SU-DHL-6 (cell line): ENCODE measurements around the gene CHD6.

Experiments
- H2AFZ ChIP-seq: fragments of 200-600 bp; sonication (generic); 2 replicates; pipeline ENCODE4 v1.6.1; 2014; ENCODE audit warnings: low read depth, mild to moderate bottlenecking, moderate library complexity, mixed read lengths, antibody characterized with exemption, low read length; ENCODE audit not compliant: severe bottlenecking
- H3F3A ChIP-seq: fragments of 200-600 bp; shearing (Covaris generic); 2 replicates; pipeline ENCODE4 v1.6.0; 2016; ENCODE audit warnings: antibody characterized with exemption, mild to moderate bottlenecking; ENCODE audit not compliant: insufficient read depth
- H3K27ac ChIP-seq: fragments of 200-600 bp; sonication (generic); 2 replicates; pipeline ENCODE4 v1.5.1; 2016; ENCODE audit warnings: low read depth, mild to moderate bottlenecking, low read length, moderate library complexity, mixed read lengths
- H3K27me3 ChIP-seq: fragments of 200-600 bp; sonication (generic), shearing (Covaris generic); 2 replicates; pipeline ENCODE4 v1.6.0; 2014; ENCODE audit warnings: mild to moderate bottlenecking, low read length
- H3K36me3 ChIP-seq: fragments of 200-600 bp; sonication (generic); 2 replicates; pipeline ENCODE4 v1.6.1; 2014; ENCODE audit warnings: mild to moderate bottlenecking, low read length, mixed read lengths
- H3K4me2 ChIP-seq: fragments of 300-600, 200-600 bp; shearing (Covaris generic), sonication (generic); 2 replicates; pipeline ENCODE4 v1.6.0; 2014; ENCODE audit warnings: low read length, low read depth, mild to moderate bottlenecking; ENCODE audit not compliant: poor library complexity, severe bottlenecking
- H3K4me3 ChIP-seq: fragments of 200-600 bp; sonication (generic); 2 replicates; pipeline ENCODE4 v1.5.1; 2014; ENCODE audit warnings: antibody characterized with exemption, low read length, mild to moderate bottlenecking, mixed read lengths; ENCODE audit not compliant: insufficient read depth, poor library complexity, severe bottlenecking
- H3K79me2 ChIP-seq: fragments of 200-600 bp; sonication (generic); 2 replicates; pipeline ENCODE4 v1.6.1; 2014; ENCODE audit warnings: mild to moderate bottlenecking, low read length, moderate library complexity; ENCODE audit not compliant: insufficient read depth
- H3K9ac ChIP-seq: fragments of 200-600 bp; sonication (generic); 2 replicates; pipeline ENCODE4 v1.7.0; 2014; ENCODE audit warnings: mild to moderate bottlenecking, low read length
- H3K9me2 ChIP-seq: fragments of 200-600 bp; sonication (generic); replicated peaks from 2 replicates; pipeline ENCODE4 v1.6.1; 2014; ENCODE audit warnings: low read length; ENCODE audit not compliant: insufficient read depth
- H3K9me3 ChIP-seq: fragments of 200-600 bp; sonication (generic); 2 replicates; pipeline ENCODE4 v1.6.1; 2014; ENCODE audit warnings: low read length, mixed read lengths; ENCODE audit not compliant: insufficient read depth
- H4K20me1 ChIP-seq: fragments of 200-600 bp; sonication (generic); 2 replicates; pipeline ENCODE4 v1.6.1; 2014; ENCODE audit warnings: low read depth, mild to moderate bottlenecking, antibody characterized with exemption, low read length, moderate library complexity, mixed read lengths
- EZH2phosphoT487 ChIP-seq: fragments of 200-600 bp; sonication (generic), shearing (Covaris generic); conservative IDR thresholded peaks from 2 replicates; pipeline ENCODE4 v1.6.1; 2018; ENCODE audit warnings: mild to moderate bottlenecking, antibody characterized with exemption, low read length, moderate library complexity, mixed read lengths
- TF ChIP-seq, protein P1 (sequence below): fragments of 200-600 bp; sonication (generic); IDR thresholded peaks from one replicate; pipeline ENCODE4 v1.5.1; 2017; ENCODE audit warnings: antibody characterized with exemption, mild to moderate bottlenecking, low read length, moderate library complexity; ENCODE audit not compliant: insufficient read depth, poor library complexity, severe bottlenecking

CHD6 gene

DNA sequence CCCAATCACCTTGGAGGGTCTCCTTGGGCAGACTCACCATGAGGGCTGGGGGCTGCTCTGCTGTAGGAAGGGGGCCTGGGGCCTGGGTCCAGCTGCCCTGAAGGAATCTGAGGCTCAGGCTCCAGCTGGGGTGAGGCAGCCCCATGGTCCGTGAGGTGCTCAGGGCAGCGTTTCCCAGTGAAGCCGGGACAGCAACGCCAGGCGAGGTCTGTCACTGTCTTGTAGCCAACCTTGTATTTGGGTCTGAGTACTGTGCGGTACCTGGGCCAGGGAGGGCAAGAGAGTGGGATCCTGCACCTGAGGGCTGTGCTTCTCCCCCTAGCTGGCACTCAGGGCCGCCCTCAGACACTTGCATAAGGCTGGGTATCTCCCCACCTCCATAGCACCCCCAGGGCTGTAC lies 254.6 kb downstream of the CHD6 start:
- TF ChIP-seq, protein P1, sequence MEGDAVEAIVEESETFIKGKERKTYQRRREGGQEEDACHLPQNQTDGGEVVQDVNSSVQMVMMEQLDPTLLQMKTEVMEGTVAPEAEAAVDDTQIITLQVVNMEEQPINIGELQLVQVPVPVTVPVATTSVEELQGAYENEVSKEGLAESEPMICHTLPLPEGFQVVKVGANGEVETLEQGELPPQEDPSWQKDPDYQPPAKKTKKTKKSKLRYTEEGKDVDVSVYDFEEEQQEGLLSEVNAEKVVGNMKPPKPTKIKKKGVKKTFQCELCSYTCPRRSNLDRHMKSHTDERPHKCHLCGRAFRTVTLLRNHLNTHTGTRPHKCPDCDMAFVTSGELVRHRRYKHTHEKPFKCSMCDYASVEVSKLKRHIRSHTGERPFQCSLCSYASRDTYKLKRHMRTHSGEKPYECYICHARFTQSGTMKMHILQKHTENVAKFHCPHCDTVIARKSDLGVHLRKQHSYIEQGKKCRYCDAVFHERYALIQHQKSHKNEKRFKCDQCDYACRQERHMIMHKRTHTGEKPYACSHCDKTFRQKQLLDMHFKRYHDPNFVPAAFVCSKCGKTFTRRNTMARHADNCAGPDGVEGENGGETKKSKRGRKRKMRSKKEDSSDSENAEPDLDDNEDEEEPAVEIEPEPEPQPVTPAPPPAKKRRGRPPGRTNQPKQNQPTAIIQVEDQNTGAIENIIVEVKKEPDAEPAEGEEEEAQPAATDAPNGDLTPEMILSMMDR, result no peak
- TF ChIP-seq EZH2phosphoT487, result no peak
- H3F3A ChIP-seq, result no peaks in the 10 kb centered on the region
- no peaks in the 10 kb centered on the region for H3K9me3 ChIP-seq
- H3K9me2 ChIP-seq, result no peaks in the 10 kb centered on the region
- no peaks in the 10 kb centered on the region for H3K79me2 ChIP-seq
- no peak overlapping the region for H3K9ac ChIP-seq
- H3K4me3 ChIP-seq, result no peak overlapping the region
- no peak overlapping the region for H3K4me2 ChIP-seq
- no peaks in the 10 kb centered on the region for H4K20me1 ChIP-seq
- H3K27ac ChIP-seq, result no peak overlapping the region
- no peaks in the 10 kb centered on the region for H3K36me3 ChIP-seq
- no peak overlapping the region for H2AFZ ChIP-seq
- no peaks in the 10 kb centered on the region for H3K27me3 ChIP-seq

DNA sequence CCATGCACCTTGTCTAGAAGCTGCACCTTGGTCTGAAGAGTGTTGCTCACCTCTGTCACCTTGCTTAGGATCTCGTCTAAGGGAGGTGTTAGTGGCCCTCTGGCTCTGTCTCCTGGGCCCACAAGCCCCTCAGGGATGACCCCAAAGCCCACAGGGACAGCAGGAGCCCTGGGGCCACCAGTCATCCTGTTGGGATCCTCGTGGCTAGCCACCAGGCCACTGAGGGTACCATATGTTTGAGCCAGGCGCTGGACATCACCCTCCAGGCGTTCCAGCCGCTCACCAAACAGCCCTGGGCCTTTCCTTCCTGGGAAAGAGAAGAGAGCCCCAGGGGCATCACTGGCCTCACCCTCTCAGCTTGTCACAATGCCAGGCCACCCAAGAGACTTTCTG lies 255.4 kb downstream of the CHD6 start:
- no peaks in the 10 kb centered on the region for H3K36me3 ChIP-seq
- TF ChIP-seq, protein P1, result no peak
- TF ChIP-seq EZH2phosphoT487, result no peak
- no peaks in the 10 kb centered on the region for H4K20me1 ChIP-seq
- H3K27me3 ChIP-seq, result no peaks in the 10 kb centered on the region
- no peak overlapping the region for H2AFZ ChIP-seq
- H3K27ac ChIP-seq, result no peak overlapping the region
- H3K9me3 ChIP-seq, result no peaks in the 10 kb centered on the region
- no peak overlapping the region for H3K9ac ChIP-seq
- no peaks in the 10 kb centered on the region for H3K9me2 ChIP-seq
- no peak overlapping the region for H3K4me3 ChIP-seq
- no peaks in the 10 kb centered on the region for H3K79me2 ChIP-seq
- no peaks in the 10 kb centered on the region for H3F3A ChIP-seq
- H3K4me2 ChIP-seq, result no peak overlapping the region

DNA sequence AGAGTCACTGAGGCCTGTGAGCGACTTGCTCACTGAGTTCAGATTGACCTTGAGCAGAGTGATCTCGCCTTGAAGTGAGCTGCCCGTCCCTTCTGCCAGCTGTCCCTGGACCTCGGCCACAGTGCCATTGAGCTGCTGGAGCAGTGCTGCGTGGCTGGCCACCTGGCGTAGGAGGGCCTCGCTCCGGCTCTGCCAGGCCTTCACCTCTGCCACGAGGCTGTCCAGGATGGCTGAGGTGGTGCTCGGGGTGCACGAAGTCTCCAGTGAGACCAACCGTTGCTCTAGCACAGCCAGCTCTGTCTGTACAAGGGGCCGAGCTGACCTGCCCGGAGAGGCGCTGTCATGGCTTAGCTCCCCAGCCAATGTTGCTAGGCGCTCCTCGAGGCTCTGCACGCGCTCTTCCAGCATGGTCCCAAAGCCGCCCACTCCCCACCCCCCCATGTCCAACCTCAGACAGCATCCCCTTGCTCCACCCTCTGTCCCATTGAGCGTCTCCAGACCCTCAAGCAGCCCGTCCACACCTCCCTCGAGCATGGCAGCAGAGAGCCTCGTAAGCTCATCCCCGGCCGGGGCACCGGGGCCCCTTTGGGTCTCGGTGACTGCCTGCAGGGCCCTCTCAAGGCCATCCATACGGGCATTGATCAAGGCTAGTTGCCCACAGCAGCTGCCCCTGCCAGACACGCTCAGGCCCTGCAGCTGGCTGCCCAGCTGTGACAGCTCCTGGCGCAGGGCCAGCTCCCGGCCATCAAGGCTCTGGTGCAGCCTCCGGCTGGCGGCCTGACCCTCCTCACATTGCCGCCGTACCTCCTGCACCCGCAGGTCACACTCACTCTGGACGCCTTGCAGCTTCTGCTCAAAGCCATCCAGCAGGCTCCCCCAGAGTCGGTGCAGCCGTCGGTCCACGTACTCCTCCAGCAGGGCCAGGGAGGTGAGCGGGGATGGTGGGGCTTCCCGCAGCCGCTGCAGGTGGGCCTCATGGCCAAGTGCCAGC lies 256.1 kb downstream of the CHD6 start:
- H3K79me2 ChIP-seq, result no peaks in the 10 kb centered on the region
- TF ChIP-seq, protein P1, result no peak
- no peak for TF ChIP-seq EZH2phosphoT487
- H3K27me3 ChIP-seq, result no peaks in the 10 kb centered on the region
- no peak overlapping the region for H3K4me2 ChIP-seq
- H4K20me1 ChIP-seq, result no peaks in the 10 kb centered on the region
- H3F3A ChIP-seq, result no peaks in the 10 kb centered on the region
- H3K9ac ChIP-seq, result no peak overlapping the region
- no peaks in the 10 kb centered on the region for H3K36me3 ChIP-seq
- no peak overlapping the region for H2AFZ ChIP-seq
- H3K9me3 ChIP-seq, result no peaks in the 10 kb centered on the region
- no peaks in the 10 kb centered on the region for H3K9me2 ChIP-seq
- H3K27ac ChIP-seq, result no peak overlapping the region
- no peak overlapping the region for H3K4me3 ChIP-seq
